IPS-NIHi7 (cell line): ENCODE data around the gene TNFAIP1.
"Not testable (repeated sequence)": the region's sequence is repeated elsewhere in the genome, so short reads cannot be mapped to it uniquely, and the experiment has no call there.

Source experiments
- DNase-seq: peaks from one replicate; pipeline ENCODE4 v3.0.0; 2012; ENCODE audit warnings: mixed read lengths; ENCODE audit errors: extremely low spot score

The TNFAIP1 gene

GRCh38 chr17:28335201-28335958 is at the start of gene TNFAIP1, which contains the start of gene IFT20:
Gene TNFAIP1, plus strand, starts transcription at chr17:28335761. Its CDS starts 3,761 bp downstream, at chr17:28339522.
Gene IFT20, minus strand, starts transcription at chr17:28335472. Its CDS starts 3,487 bp downstream, at chr17:28331985.
- peak; percentile 95 for DNase-seq

GRCh38 chr17:28285965-28286364 is 49.6 kb upstream of the TNFAIP1 start:
- no peak for DNase-seq

GRCh38 chr17:28290703-28291102 is 44.9 kb upstream of the TNFAIP1 start:
- no peak for DNase-seq

- DNase-seq = no peak
These were observed 43.7 kb upstream of the TNFAIP1 start for GRCh38 chr17:28291780-28292330.

- not testable (repeated sequence) for DNase-seq
These were observed 42.7 kb upstream of the TNFAIP1 start for GRCh38 chr17:28292878-28293277.

- no peak for DNase-seq
These were observed 41.6 kb upstream of the TNFAIP1 start for GRCh38 chr17:28293994-28294393.

GRCh38 chr17:28295677-28296578 is 39.6 kb upstream of the TNFAIP1 start:
- DNase-seq = no peak

- no peak for DNase-seq
These were observed 37.1 kb upstream of the TNFAIP1 start for GRCh38 chr17:28298449-28298848.

- DNase-seq = peak; percentile 48
These were observed 28.6 kb upstream of the TNFAIP1 start for GRCh38 chr17:28306954-28307401.

- no peak for DNase-seq
These were observed 21.7 kb upstream of the TNFAIP1 start for GRCh38 chr17:28313841-28314240.

GRCh38 chr17:28315846-28316705 is 19.5 kb upstream of the TNFAIP1 start:
- DNase-seq = no peak

GRCh38 chr17:28317099-28317965 is 18.2 kb upstream of the TNFAIP1 start:
- DNase-seq = no peak

GRCh38 chr17:28317966-28318758 is 17.4 kb upstream of the TNFAIP1 start:
- peak; percentile 30 for DNase-seq

- peak; percentile 93 for DNase-seq
These were observed 16.6 kb upstream of the TNFAIP1 start, which contains the start of gene TMEM97 for GRCh38 chr17:28318759-28319597. Gene TMEM97, plus strand, starts transcription at chr17:28319200. Its CDS starts 40 bp downstream, at chr17:28319240.

- no peak for DNase-seq
These were observed 16.0 kb upstream of the TNFAIP1 start for GRCh38 chr17:28319598-28319935.

- no peak for DNase-seq
These were observed 15.1 kb upstream of the TNFAIP1 start for GRCh38 chr17:28320215-28321061.

- no peak for DNase-seq
These were observed 11.3 kb upstream of the TNFAIP1 start for GRCh38 chr17:28324267-28324745.
